Mesodermal cell (in vitro differentiated cells): ENCODE measurements around the gene ITCH.
"Not testable (repeated sequence)": the region's sequence is repeated elsewhere in the genome, so short reads cannot be mapped to it uniquely, and the experiment has no call there.

Experiments used
- H3K27ac ChIP-seq: 2 replicates; pipeline ENCODE4 v1.7.0; 2013; ENCODE audit warnings: mild to moderate bottlenecking, low read depth, low read length, moderate library complexity; ENCODE audit not compliant: severe bottlenecking
- H3K36me3 ChIP-seq: 2 replicates; pipeline ENCODE4 v1.7.1; 2013; ENCODE audit warnings: mild to moderate bottlenecking, low read length, moderate library complexity; ENCODE audit not compliant: control insufficient read depth, insufficient read depth
- H3K4me1 ChIP-seq: one replicate; pipeline ENCODE4 v1.7.1; 2013; ENCODE audit warnings: mild to moderate bottlenecking, low read length; ENCODE audit not compliant: insufficient read depth, control insufficient read depth, poor library complexity, severe bottlenecking
- H3K4me3 ChIP-seq: 2 replicates; pipeline ENCODE4 v1.7.0; 2013; ENCODE audit warnings: low read length, control low read depth, mild to moderate bottlenecking; ENCODE audit not compliant: insufficient read depth, poor library complexity, severe bottlenecking; ENCODE audit errors: extremely low read depth
- H3K9me3 ChIP-seq: 2 replicates; pipeline ENCODE4 v1.7.1; 2013; ENCODE audit warnings: mild to moderate bottlenecking, low read length, moderate library complexity; ENCODE audit not compliant: control insufficient read depth
- WGBS, 2 experiments: methylation state at CpG; one replicate each; pipeline ENCODE4 v1.1.5; 2013; ENCODE audit warnings: missing lambda C conversion rate in 2 of 2; ENCODE audit not compliant: insufficient coverage in 2 of 2; 5-methylcytosine and 5-hydroxymethylcytosine counted together

The ITCH gene

GRCh38 chr20:34435589-34435988 lies 72.5 kb downstream of the ITCH start:
- no peaks in the 10 kb centered on the region for H3K4me1 ChIP-seq
- H3K9me3 ChIP-seq: no peaks in the 10 kb centered on the region

DNA sequence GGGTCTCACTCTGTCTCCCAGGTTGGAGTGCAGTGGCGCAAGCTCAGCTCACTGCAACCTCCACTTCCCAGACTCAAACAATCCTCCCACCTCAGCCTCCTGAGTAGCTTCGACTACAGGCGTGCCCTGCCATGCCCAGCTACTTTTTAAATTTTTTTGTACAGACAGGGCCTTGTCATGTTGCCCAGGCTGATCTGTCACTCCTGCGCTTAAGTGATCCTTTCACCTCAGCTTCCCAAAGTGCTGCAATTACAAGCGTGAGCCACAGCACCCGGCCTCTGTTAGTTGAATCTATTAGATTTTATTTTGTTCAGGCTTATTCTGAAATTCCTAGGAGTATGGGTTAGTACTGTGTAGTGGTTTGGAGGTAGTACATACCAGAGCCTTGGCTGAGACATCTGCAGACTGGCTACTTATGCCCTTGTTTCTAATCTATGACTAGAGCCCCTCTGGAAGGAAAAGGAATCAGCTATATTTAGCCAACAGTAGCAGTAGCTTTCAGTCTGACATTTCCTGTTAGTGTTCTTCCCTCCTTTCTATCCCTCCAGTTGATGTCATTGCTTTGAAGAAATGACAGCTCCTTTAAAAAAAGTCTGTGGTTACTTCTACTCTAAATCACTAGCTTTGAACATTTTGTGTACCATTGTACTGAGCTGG lies 74.4 kb downstream of the ITCH start:
- H3K4me3 ChIP-seq: no peak overlapping the region
- H3K9me3 ChIP-seq: no peaks in the 10 kb centered on the region
- H3K27ac ChIP-seq: peak overlapping the region; percentile 71
- WGBS, 2 experiments: 68 to 73% methylated on average over 4 to 6 of the region's 6 CpGs
- H3K36me3 ChIP-seq: peaks cover 61% of the 10 kb centered on the region
- H3K4me1 ChIP-seq: no peaks in the 10 kb centered on the region

More at GRCh38 chr20:34435589-34435988, 72.5 kb downstream of the ITCH start:
- Histone ChIP-seq H3K27ac (no peak overlapping the region), H3K36me3 (peaks cover 52% of the 10 kb centered on the region), H3K4me3 (no peak overlapping the region)
- 96 to 100% methylated on average over 1 of the region's 1 CpG for WGBS, 2 experiments

- peaks cover 71% of the 10 kb centered on the region for H3K36me3 ChIP-seq
- WGBS, 2 experiments: no CpG with 5 or more reads among the region's 5 CpGs
- no peak overlapping the region for H3K27ac ChIP-seq
- no peaks in the 10 kb centered on the region for H3K9me3 ChIP-seq
- H3K4me1 ChIP-seq: no peaks in the 10 kb centered on the region
- no peak overlapping the region for H3K4me3 ChIP-seq
Measured at GRCh38 chr20:34439168-34439567, 76.1 kb downstream of the ITCH start.

DNA sequence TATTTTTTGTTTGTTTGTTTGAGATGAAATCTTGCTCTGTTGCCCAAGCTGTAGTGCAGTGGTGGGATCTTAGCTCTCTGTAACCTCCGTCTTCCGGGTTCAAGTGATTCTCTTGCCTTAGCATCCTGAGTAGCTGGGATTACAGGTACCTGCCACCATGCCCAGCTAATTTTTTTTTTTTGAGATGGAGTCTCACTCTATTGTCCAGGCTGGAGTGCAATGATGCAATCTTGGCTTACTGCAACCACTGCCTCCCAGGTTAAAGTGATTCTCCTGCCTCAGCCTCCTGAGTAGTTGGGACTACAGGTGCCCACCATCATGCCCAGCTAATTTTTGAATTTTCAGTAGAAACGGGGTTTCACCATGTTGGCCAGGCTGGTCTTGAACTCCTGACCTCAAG lies 78.3 kb downstream of the ITCH start:
- H3K9me3 ChIP-seq, H3K4me3 ChIP-seq, H3K4me1 ChIP-seq, H3K27ac ChIP-seq: not testable (repeated sequence)
- WGBS, 2 experiments: 80 to 100% methylated on average over 1 to 2 of the region's 3 CpGs
- peaks cover 80% of the 10 kb centered on the region for H3K36me3 ChIP-seq

DNA sequence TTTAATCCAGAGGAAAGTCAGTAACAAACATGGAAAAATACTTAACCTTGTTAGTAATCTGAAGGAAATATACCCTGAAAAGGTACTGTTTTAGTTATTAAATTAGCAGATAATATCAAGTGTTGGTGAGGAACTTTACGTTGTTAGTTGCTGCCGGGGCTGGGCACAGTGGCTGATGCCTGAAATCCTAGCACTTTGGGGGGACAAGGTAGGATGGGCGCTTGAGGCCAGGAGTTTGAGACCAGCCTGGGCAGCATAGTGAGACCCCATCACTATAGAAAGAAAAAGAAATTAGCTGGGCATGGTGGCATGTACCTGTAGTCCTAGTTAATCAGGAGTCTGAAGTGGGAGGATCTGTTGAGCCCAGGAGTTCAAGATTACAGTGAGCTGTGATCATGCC lies 80.5 kb downstream of the ITCH start:
- 94 to 96% methylated on average over 3 of the region's 3 CpGs for WGBS, 2 experiments

DNA sequence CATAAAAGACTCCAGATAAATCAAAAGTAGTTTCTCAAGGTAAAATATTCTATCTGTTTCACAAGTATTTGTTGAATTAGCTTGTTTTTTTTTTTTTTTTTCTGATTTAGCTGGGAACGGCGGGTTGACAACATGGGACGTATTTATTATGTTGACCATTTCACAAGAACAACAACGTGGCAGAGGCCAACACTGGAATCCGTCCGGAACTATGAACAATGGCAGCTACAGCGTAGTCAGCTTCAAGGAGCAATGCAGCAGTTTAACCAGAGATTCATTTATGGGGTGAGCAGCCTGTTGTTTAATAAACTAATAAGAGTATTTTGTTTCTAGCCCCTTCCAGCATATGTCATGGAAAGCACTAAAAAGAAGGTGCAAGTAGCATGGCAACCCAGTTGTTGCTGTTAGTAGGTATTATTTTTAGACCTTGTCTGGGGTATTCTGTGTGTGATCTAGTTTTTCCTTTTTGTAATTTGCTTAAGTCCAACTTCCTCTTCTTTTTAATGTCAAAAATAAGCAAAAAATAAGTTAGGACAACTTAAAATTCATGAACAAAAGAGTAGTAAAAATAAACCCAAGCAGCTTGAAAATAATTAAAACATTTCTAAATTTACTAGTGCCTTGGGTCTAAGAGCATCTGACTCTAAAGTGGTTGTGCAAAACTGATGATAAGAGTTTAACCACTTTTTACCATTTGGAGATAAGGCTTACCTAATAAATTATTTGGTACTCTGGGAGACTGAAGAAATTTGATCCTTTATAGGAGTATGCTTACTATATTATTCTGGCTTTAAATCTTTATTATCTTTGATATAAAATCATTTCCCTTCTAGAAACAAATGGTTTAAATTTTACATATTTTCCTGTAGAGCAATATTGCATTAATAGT lies 82.3 kb downstream of the ITCH start:
- Histone ChIP-seq H3K4me3 (no peak overlapping the region), H3K9me3 (no peaks in the 10 kb centered on the region), H3K27ac (no peak overlapping the region), H3K36me3 (peaks cover 92% of the 10 kb centered on the region), H3K4me1 (no peaks in the 10 kb centered on the region)
- WGBS, 2 experiments: 100% methylated on average over 3 to 5 of the region's 7 CpGs

More for the DNA sequence above, 80.5 kb downstream of the ITCH start:
- H3K36me3 ChIP-seq: peaks cover 93% of the 10 kb centered on the region
- no peaks in the 10 kb centered on the region for H3K9me3 ChIP-seq
- H3K4me3 ChIP-seq: no peak overlapping the region
- H3K4me1 ChIP-seq: no peaks in the 10 kb centered on the region
- H3K27ac ChIP-seq: no peak overlapping the region

GRCh38 chr20:34448517-34448916 lies 85.4 kb downstream of the ITCH start:
- 86 to 100% methylated on average over 1 of the region's 1 CpG for WGBS, 2 experiments
- Histone ChIP-seq H3K27ac (no peak overlapping the region), H3K4me1 (no peaks in the 10 kb centered on the region), H3K4me3 (no peak overlapping the region), H3K9me3 (no peaks in the 10 kb centered on the region), H3K36me3 (peaks cover 93% of the 10 kb centered on the region)

GRCh38 chr20:34449674-34450592 lies 86.9 kb downstream of the ITCH start:
- no peaks in the 10 kb centered on the region for H3K4me1 ChIP-seq
- H3K36me3 ChIP-seq: peaks cover 88% of the 10 kb centered on the region
- no peaks in the 10 kb centered on the region for H3K9me3 ChIP-seq
- 60 to 100% methylated on average over 1 to 2 of the region's 4 CpGs for WGBS, 2 experiments
- H3K27ac ChIP-seq: no peak overlapping the region
- H3K4me3 ChIP-seq: no peak overlapping the region

- H3K9me3 ChIP-seq: no peaks in the 10 kb centered on the region
- peaks cover 80% of the 10 kb centered on the region for H3K36me3 ChIP-seq
- no peak overlapping the region for H3K27ac ChIP-seq
- no peak overlapping the region for H3K4me3 ChIP-seq
- WGBS, 2 experiments: 100% methylated on average over 1 of the region's 2 CpGs; no CpG with 5 or more reads in 1 of the 2 experiments
- no peaks in the 10 kb centered on the region for H3K4me1 ChIP-seq
Measured at GRCh38 chr20:34452281-34452982, 89.4 kb downstream of the ITCH start.

DNA sequence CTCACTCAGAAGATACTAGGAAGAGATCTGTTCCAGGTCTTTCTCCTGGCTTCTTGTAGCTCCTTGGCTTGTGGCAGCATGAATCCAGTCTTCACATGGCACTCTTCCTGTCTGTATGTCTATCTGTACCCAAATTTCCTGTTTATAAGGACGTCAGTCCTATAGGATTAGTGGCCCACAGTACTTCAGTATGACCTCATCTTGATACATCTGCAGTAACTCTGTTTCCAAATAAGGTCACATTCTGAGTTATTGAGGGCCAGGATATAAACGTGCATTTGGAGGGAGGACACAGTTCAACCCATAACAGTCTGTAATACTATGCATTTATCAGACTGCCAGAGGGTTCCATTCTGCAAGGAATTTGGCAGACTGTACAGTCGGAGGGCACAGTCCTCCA lies 95.6 kb downstream of the ITCH start:
- Histone ChIP-seq H3K27ac (no peak overlapping the region), H3K36me3 (peaks cover 75% of the 10 kb centered on the region), H3K9me3 (no peaks in the 10 kb centered on the region), H3K4me3 (no peak overlapping the region), H3K4me1 (peaks cover 9% of the 10 kb centered on the region)
- 90% methylated on average over 2 of the region's 3 CpGs; no CpG with 5 or more reads in 1 of the 2 experiments for WGBS, 2 experiments
